Stimulated activated CD4-positive, alpha-beta T cell treated with anti-CD3 and anti-CD28 coated beads, Interleukin-2, amount 100 ng/mL, for 24 hours (primary cell): ENCODE data around the gene NPBWR2.

Experiments
- DNase-seq, 2 donors: peaks; one replicate each; pipeline ENCODE4 v3.0.0-alpha.2; 2020

The NPBWR2 gene

GRCh38 chr20:64116541-64117431, 9.4 kb upstream of the NPBWR2 start:
- peak in 1 of 2 donors; percentile 15 for DNase-seq

GRCh38 chr20:64116016-64116415, 8.7 kb upstream of the NPBWR2 start:
- peak in 1 of 2 donors; percentile 14 for DNase-seq

- DNase-seq, result peak in 1 of 2 donors; percentile 15
Observed at GRCh38 chr20:64115171-64115911, 8.0 kb upstream of the NPBWR2 start.

GRCh38 chr20:64114356-64114971, 7.1 kb upstream of the NPBWR2 start:
- DNase-seq, result peak in 1 of 2 donors; percentile 11

- peak in 1 of 2 donors; percentile 14 for DNase-seq
Observed at GRCh38 chr20:64113796-64114355, 6.5 kb upstream of the NPBWR2 start.

- DNase-seq, result peak in 1 of 2 donors; percentile 13
Observed at GRCh38 chr20:64113444-64113775, 6.0 kb upstream of the NPBWR2 start.

- peak in 1 of 2 donors; percentile 10 for DNase-seq
Observed at GRCh38 chr20:64112691-64113443, 5.5 kb upstream of the NPBWR2 start.

- DNase-seq, result peak in 1 of 2 donors; percentile 14
Observed at GRCh38 chr20:64111841-64112641, 4.7 kb upstream of the NPBWR2 start.

- DNase-seq, result peak in 1 of 2 donors; percentile 14
Observed at GRCh38 chr20:64110411-64111068, 3.2 kb upstream of the NPBWR2 start.

GRCh38 chr20:64109831-64110391, 2.5 kb upstream of the NPBWR2 start:
- peak in 1 of 2 donors; percentile 13 for DNase-seq

GRCh38 chr20:64108731-64109681, 1.6 kb upstream of the NPBWR2 start:
- peak in 1 of 2 donors; percentile 12 for DNase-seq

GRCh38 chr20:64107736-64108457, 532 bp upstream of the NPBWR2 start:
- DNase-seq, result peak in 1 of 2 donors; percentile 13

GRCh38 chr20:64106435-64106961, 867 bp downstream of the NPBWR2 start:
- no peak for DNase-seq

- DNase-seq, result no peak
Observed at GRCh38 chr20:64105846-64106434, 1.4 kb downstream of the NPBWR2 start.

- peak in 1 of 2 donors; percentile 15 for DNase-seq
Observed at GRCh38 chr20:64104667-64105451, 2.5 kb downstream of the NPBWR2 start.

- DNase-seq, result peak in 1 of 2 donors; percentile 9
Observed at GRCh38 chr20:64103871-64104666, 3.3 kb downstream of the NPBWR2 start.
